Lower leg skin (tissue), 3 donors: Measurements from ENCODE around the gene SRA1.

Source experiments
- POLR2A ChIP-seq, 2 donors: fragments of 450-650 bp; IDR thresholded peaks; one replicate each; pipeline ENCODE4 v1.6.1; 2016 to 2017; ENCODE audit warnings: antibody characterized with exemption in 2 of 2, mild to moderate bottlenecking in 1 of 2, moderate library complexity in 1 of 2
- TF ChIP-seq, protein P1 (sequence below), 3 donors: fragments of 450-650 bp; IDR thresholded peaks; one replicate each; pipeline ENCODE4 v1.5.1; 2016; ENCODE audit warnings: antibody characterized with exemption in 3 of 3, mild to moderate bottlenecking in 3 of 3, moderate library complexity in 2 of 3

DNA sequence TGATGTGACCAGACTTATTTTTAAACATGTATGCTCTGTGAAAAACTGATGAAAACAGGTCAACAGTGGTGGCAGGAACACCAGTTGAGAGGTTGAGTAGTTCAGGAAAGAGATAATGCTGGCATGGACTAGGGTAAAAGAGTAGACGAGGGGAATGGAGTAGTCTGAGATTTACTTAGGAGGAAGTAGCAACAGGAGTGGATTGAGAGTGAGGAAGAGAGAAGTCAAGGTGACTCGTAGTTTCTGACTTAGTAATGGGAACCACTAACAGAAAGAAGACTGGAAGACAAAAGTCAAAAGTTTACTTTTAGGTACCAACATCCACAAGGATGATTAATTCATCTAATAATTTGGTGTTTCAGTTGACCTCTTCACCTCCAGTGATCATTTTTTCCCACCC, 3.6 kb downstream of the SRA1 start:
- TF ChIP-seq, protein P1, sequence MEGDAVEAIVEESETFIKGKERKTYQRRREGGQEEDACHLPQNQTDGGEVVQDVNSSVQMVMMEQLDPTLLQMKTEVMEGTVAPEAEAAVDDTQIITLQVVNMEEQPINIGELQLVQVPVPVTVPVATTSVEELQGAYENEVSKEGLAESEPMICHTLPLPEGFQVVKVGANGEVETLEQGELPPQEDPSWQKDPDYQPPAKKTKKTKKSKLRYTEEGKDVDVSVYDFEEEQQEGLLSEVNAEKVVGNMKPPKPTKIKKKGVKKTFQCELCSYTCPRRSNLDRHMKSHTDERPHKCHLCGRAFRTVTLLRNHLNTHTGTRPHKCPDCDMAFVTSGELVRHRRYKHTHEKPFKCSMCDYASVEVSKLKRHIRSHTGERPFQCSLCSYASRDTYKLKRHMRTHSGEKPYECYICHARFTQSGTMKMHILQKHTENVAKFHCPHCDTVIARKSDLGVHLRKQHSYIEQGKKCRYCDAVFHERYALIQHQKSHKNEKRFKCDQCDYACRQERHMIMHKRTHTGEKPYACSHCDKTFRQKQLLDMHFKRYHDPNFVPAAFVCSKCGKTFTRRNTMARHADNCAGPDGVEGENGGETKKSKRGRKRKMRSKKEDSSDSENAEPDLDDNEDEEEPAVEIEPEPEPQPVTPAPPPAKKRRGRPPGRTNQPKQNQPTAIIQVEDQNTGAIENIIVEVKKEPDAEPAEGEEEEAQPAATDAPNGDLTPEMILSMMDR (IDR thresholded peaks at IDR 0.05) = no peak
- no peak for TF ChIP-seq POLR2A (IDR thresholded peaks at IDR 0.05)
